ENCODE results near the gene CFAP58. TPM values are rescaled to one million over a fixed set of nuclear protein-coding genes. Genes with fewer than 3 reads are reported as not detected.

CFAP58 gene
- total and polyA plus RNA-seq, 4 donors = 0.01 to 0.09 (median 0.08) TPM; not detected in 1

DNA sequence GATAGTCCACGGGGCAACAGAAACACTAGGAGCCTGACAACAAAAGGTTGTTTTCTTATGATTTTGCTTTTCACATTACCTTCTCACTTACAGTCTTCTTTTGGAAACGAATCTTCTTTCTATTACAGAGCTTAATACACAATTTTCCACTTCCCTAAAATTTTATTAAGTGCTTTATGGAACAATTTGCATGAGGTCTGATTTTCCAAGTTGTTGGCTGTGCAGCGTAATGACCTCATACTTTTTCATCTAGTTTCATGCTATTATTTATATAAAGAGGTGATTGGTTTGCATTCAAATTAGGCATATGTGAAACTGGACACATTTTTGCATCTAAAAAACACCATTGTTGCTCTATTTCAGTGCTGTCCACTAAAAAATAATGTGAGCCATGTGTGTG is 76.7 kb downstream of the CFAP58 start:
- Histone ChIP-seq H3K9ac (ENCODE audit: low read depth in 1 of 2, low read length in 2 of 2) (no peak overlapping the region), H3K27me3 (ENCODE audit: control insufficient read depth in 4 of 4, insufficient read depth in 4 of 4, low read length in 3 of 4) (peaks cover 0 to 2% (median 0%) of the 10 kb centered on the region in 4 donors), H3K4me1 (ENCODE audit: control insufficient read depth in 4 of 4, insufficient read depth in 4 of 4, low read length in 3 of 4) (no peaks in the 10 kb centered on the region), H3K9me3 (ENCODE audit: control insufficient read depth in 4 of 4, low read length in 3 of 4) (no peaks in the 10 kb centered on the region), H3K4me3 (ENCODE audit: low read depth in 1 of 3, low read length in 3 of 3) (no peak overlapping the region), H3K27ac (ENCODE audit: low read depth in 1 of 2, low read length in 2 of 2) (no peak overlapping the region), H3K36me3 (ENCODE audit: control insufficient read depth in 4 of 4, insufficient read depth in 3 of 4, low read depth in 1 of 4, low read length in 3 of 4) (no peaks in the 10 kb centered on the region)
- TF ChIP-seq HNF4A (conservative IDR thresholded peaks at IDR 0.05) (no peak), HNF4G (IDR thresholded peaks at IDR 0.05) (no peak), JUND (IDR thresholded peaks at IDR 0.05) (no peak), RAD21 (IDR thresholded peaks at IDR 0.05) (no peak), EGR1 (IDR thresholded peaks at IDR 0.05; ENCODE audit: low read depth in 2 of 2) (no peak), NR2F2 (IDR thresholded peaks at IDR 0.05) (no peak)
- TF ChIP-seq, protein P1, sequence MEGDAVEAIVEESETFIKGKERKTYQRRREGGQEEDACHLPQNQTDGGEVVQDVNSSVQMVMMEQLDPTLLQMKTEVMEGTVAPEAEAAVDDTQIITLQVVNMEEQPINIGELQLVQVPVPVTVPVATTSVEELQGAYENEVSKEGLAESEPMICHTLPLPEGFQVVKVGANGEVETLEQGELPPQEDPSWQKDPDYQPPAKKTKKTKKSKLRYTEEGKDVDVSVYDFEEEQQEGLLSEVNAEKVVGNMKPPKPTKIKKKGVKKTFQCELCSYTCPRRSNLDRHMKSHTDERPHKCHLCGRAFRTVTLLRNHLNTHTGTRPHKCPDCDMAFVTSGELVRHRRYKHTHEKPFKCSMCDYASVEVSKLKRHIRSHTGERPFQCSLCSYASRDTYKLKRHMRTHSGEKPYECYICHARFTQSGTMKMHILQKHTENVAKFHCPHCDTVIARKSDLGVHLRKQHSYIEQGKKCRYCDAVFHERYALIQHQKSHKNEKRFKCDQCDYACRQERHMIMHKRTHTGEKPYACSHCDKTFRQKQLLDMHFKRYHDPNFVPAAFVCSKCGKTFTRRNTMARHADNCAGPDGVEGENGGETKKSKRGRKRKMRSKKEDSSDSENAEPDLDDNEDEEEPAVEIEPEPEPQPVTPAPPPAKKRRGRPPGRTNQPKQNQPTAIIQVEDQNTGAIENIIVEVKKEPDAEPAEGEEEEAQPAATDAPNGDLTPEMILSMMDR (IDR thresholded peaks at IDR 0.05; ENCODE audit: low read depth, low read length, missing input control) = no peak
- no peak for DNase-seq (ENCODE audit: low spot score)
- WGBS = 60% methylated on average over 3 of the region's 3 CpGs

DNA sequence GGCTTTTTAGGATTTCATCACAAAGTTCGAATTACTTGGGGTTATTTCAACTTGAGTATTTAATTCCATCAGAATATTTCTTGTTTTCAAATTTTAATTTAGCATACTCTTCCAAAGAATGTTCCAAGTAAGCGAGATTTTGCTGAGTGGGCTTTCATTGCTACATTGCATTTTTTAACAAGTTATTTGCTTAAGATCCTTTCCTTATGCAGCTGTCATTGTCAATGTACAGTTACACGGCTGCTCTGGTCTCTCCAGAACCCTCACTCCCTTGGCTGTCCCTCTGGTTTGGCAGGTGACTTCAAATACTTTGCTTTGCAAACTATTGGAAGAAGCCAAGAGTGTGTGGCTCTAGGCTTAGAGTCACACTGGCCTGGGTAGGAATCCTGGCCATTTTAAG is 80.0 kb downstream of the CFAP58 start:
- Histone ChIP-seq H3K9ac (ENCODE audit: low read depth in 1 of 2, low read length in 2 of 2) (no peak overlapping the region), H3K27me3 (ENCODE audit: control insufficient read depth in 4 of 4, insufficient read depth in 4 of 4, low read length in 3 of 4) (peaks cover 0 to 2% (median 0%) of the 10 kb centered on the region in 4 donors), H3K9me3 (ENCODE audit: control insufficient read depth in 4 of 4, low read length in 3 of 4) (no peaks in the 10 kb centered on the region), H3K4me1 (ENCODE audit: control insufficient read depth in 4 of 4, insufficient read depth in 4 of 4, low read length in 3 of 4) (no peaks in the 10 kb centered on the region), H3K27ac (ENCODE audit: low read depth in 1 of 2, low read length in 2 of 2) (no peak overlapping the region), H3K4me3 (ENCODE audit: low read depth in 1 of 3, low read length in 3 of 3) (no peak overlapping the region), H3K36me3 (ENCODE audit: control insufficient read depth in 4 of 4, insufficient read depth in 3 of 4, low read depth in 1 of 4, low read length in 3 of 4) (no peaks in the 10 kb centered on the region)
- DNase-seq (ENCODE audit: low spot score) = no peak
- WGBS = 66% methylated on average over 3 of the region's 3 CpGs
- TF ChIP-seq FOXA1 (IDR thresholded peaks at IDR 0.05) = no peak
- TF ChIP-seq, protein P1 (IDR thresholded peaks at IDR 0.05; ENCODE audit: low read depth, low read length, missing input control) = no peak
- TF ChIP-seq TAF1 (conservative IDR thresholded peaks at IDR 0.05) = no peak
- TF ChIP-seq, protein P2, sequence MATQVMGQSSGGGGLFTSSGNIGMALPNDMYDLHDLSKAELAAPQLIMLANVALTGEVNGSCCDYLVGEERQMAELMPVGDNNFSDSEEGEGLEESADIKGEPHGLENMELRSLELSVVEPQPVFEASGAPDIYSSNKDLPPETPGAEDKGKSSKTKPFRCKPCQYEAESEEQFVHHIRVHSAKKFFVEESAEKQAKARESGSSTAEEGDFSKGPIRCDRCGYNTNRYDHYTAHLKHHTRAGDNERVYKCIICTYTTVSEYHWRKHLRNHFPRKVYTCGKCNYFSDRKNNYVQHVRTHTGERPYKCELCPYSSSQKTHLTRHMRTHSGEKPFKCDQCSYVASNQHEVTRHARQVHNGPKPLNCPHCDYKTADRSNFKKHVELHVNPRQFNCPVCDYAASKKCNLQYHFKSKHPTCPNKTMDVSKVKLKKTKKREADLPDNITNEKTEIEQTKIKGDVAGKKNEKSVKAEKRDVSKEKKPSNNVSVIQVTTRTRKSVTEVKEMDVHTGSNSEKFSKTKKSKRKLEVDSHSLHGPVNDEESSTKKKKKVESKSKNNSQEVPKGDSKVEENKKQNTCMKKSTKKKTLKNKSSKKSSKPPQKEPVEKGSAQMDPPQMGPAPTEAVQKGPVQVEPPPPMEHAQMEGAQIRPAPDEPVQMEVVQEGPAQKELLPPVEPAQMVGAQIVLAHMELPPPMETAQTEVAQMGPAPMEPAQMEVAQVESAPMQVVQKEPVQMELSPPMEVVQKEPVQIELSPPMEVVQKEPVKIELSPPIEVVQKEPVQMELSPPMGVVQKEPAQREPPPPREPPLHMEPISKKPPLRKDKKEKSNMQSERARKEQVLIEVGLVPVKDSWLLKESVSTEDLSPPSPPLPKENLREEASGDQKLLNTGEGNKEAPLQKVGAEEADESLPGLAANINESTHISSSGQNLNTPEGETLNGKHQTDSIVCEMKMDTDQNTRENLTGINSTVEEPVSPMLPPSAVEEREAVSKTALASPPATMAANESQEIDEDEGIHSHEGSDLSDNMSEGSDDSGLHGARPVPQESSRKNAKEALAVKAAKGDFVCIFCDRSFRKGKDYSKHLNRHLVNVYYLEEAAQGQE (IDR thresholded peaks at IDR 0.05) = no peak
- TF ChIP-seq JUND (IDR thresholded peaks at IDR 0.05) = no peak
- TF ChIP-seq NR2F2 (IDR thresholded peaks at IDR 0.05) = no peak
- no peak for TF ChIP-seq FOXA2 (IDR thresholded peaks at IDR 0.05)
- TF ChIP-seq, protein P3, sequence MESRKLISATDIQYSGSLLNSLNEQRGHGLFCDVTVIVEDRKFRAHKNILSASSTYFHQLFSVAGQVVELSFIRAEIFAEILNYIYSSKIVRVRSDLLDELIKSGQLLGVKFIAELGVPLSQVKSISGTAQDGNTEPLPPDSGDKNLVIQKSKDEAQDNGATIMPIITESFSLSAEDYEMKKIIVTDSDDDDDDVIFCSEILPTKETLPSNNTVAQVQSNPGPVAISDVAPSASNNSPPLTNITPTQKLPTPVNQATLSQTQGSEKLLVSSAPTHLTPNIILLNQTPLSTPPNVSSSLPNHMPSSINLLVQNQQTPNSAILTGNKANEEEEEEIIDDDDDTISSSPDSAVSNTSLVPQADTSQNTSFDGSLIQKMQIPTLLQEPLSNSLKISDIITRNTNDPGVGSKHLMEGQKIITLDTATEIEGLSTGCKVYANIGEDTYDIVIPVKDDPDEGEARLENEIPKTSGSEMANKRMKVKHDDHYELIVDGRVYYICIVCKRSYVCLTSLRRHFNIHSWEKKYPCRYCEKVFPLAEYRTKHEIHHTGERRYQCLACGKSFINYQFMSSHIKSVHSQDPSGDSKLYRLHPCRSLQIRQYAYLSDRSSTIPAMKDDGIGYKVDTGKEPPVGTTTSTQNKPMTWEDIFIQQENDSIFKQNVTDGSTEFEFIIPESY (IDR thresholded peaks at IDR 0.05) = no peak
- no peak for TF ChIP-seq SP1 (IDR thresholded peaks at IDR 0.05)
- TF ChIP-seq HNF4A (conservative IDR thresholded peaks at IDR 0.05) = no peak

All from liver (tissue), 9 donors.